Trophoblast cell (in vitro differentiated cells and primary cell): ENCODE results near the gene HOPX.
"Not testable (repeated sequence)": the region's sequence is repeated elsewhere in the genome, so short reads cannot be mapped to it uniquely, and the experiment has no call there.

Experiments
- DNase-seq, 2 donors: peaks; one replicate each; pipeline ENCODE4 v3.0.0-alpha.2; 2016
- H2AFZ ChIP-seq: 2 replicates; pipeline ENCODE4 v1.6.1; 2013; ENCODE audit warnings: low read length, moderate library complexity, mild to moderate bottlenecking; ENCODE audit not compliant: insufficient read depth, poor library complexity
- H2AK5ac ChIP-seq: 2 replicates; pipeline ENCODE4 v1.6.1; 2013; ENCODE audit warnings: mild to moderate bottlenecking, low read length
- H2BK120ac ChIP-seq: 2 replicates; pipeline ENCODE4 v1.6.1; 2013; ENCODE audit warnings: low read length, mild to moderate bottlenecking, moderate library complexity; ENCODE audit not compliant: insufficient read depth, poor library complexity
- H2BK12ac ChIP-seq: 2 replicates; pipeline ENCODE4 v1.6.1; 2013; ENCODE audit warnings: mild to moderate bottlenecking, low read length, moderate library complexity
- H2BK5ac ChIP-seq: 2 replicates; pipeline ENCODE4 v1.6.1; 2013; ENCODE audit warnings: low read length, low read depth, moderate library complexity, mild to moderate bottlenecking; ENCODE audit not compliant: poor library complexity
- H3K14ac ChIP-seq: 2 replicates; pipeline ENCODE4 v1.6.1; 2013; ENCODE audit warnings: mild to moderate bottlenecking, low read length
- H3K18ac ChIP-seq: 2 replicates; pipeline ENCODE4 v1.6.1; 2013; ENCODE audit warnings: mild to moderate bottlenecking, low read length
- H3K23ac ChIP-seq: 2 replicates; pipeline ENCODE4 v1.6.1; 2013; ENCODE audit warnings: low read length
- H3K27ac ChIP-seq: 2 replicates; pipeline ENCODE4 v1.5.1; 2013; ENCODE audit warnings: low read depth, mild to moderate bottlenecking, inconsistent platforms, low read length, moderate library complexity
- H3K27me3 ChIP-seq: 2 replicates; pipeline ENCODE4 v1.6.1; 2013; ENCODE audit warnings: inconsistent platforms, mild to moderate bottlenecking, low read length, moderate library complexity; ENCODE audit not compliant: insufficient read depth
- H3K36me3 ChIP-seq, 2 experiments: 1 replicate in 1 of 2; 2 replicates in 1 of 2; pipeline ENCODE4 v1.6.1; 2013; ENCODE audit warnings: low read length in 2 of 2, mild to moderate bottlenecking in 2 of 2, moderate library complexity in 1 of 2; ENCODE audit not compliant: insufficient read depth in 2 of 2, control insufficient read depth in 1 of 2
- H3K4ac ChIP-seq: 2 replicates; pipeline ENCODE4 v1.6.1; 2013; ENCODE audit warnings: low read depth, mild to moderate bottlenecking, low read length, moderate library complexity
- H3K4me1 ChIP-seq, 2 experiments: 1 replicate in 1 of 2; 2 replicates in 1 of 2; pipeline ENCODE4 v1.6.1; 2013; ENCODE audit warnings: low read length in 2 of 2, mild to moderate bottlenecking in 2 of 2, moderate library complexity in 1 of 2; ENCODE audit not compliant: insufficient read depth in 2 of 2, control insufficient read depth in 1 of 2
- H3K4me2 ChIP-seq: 2 replicates; pipeline ENCODE4 v1.6.1; 2013; ENCODE audit warnings: inconsistent platforms, mild to moderate bottlenecking, low read length, moderate library complexity
- H3K4me3 ChIP-seq: 2 replicates; pipeline ENCODE4 v1.5.1; 2013; ENCODE audit warnings: mild to moderate bottlenecking, low read depth, low read length, inconsistent platforms
- H3K79me1 ChIP-seq: one replicate; pipeline ENCODE4 v1.6.1; 2013; ENCODE audit warnings: low read length
- H3K79me2 ChIP-seq: 2 replicates; pipeline ENCODE4 v1.6.1; 2013; ENCODE audit warnings: low read length, mild to moderate bottlenecking; ENCODE audit not compliant: control insufficient read depth, insufficient read depth, poor library complexity
- H3K9ac ChIP-seq: 2 replicates; pipeline ENCODE4 v1.6.1; 2013; ENCODE audit warnings: mild to moderate bottlenecking, low read length
- H3K9me3 ChIP-seq: 2 replicates; pipeline ENCODE4 v1.6.1; 2013; ENCODE audit warnings: low read depth, mild to moderate bottlenecking, control low read depth, inconsistent platforms, low read length; ENCODE audit not compliant: insufficient read depth
- H4K12ac ChIP-seq: 2 replicates; pipeline ENCODE4 v1.6.1; 2013; ENCODE audit warnings: low read depth, mild to moderate bottlenecking, low read length, moderate library complexity
- H4K8ac ChIP-seq: 2 replicates; pipeline ENCODE4 v1.6.1; 2013; ENCODE audit warnings: low read depth, mild to moderate bottlenecking, low read length, moderate library complexity
- H4K91ac ChIP-seq: one replicate; pipeline ENCODE4 v1.6.1; 2013; ENCODE audit warnings: low read depth, mild to moderate bottlenecking, low read length, moderate library complexity
- WGBS: extraction: QIAGEN DNeasy Blood & Tissue Kit; methylation state at CpG from one replicate; pipeline ENCODE4 v1.1.7; 2013; ENCODE audit warnings: missing lambda C conversion rate; ENCODE audit not compliant: insufficient read length, insufficient coverage; ENCODE audit errors: extremely low coverage; 5-methylcytosine and 5-hydroxymethylcytosine counted together

Gene HOPX

DNA sequence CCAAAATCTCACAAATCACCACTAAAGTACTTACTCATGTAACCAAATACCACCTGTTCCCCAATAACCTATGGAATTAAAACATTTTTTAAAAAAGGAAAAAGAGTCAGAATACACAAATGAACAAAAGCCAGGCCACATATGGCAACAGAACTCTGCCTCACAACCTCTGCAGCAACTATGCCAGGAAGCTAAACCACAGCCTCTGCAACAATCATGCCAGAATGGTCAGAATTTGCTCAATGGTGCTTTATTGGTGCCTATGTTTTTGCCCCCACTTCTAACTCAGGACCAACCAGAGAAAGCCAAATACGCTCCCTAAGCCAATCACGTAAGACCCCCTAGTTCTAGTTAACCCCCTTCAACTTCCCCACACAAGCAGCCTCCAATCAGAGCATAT lies 69.6 kb downstream of the HOPX start:
- Histone ChIP-seq H3K18ac (no peak overlapping the region), H2AK5ac (no peak overlapping the region), H3K4me3 (no peak overlapping the region), H3K27ac (no peak overlapping the region), H2BK120ac (no peak overlapping the region), H3K14ac (no peak overlapping the region), H3K4me2 (no peak overlapping the region), H4K91ac (no peak overlapping the region), H3K79me1 (no peaks in the 10 kb centered on the region), H4K12ac (no peak overlapping the region), H3K23ac (no peak overlapping the region), H2AFZ (no peak overlapping the region), H3K9ac (no peak overlapping the region), H3K4me1 (peaks cover 3 to 6% of the 10 kb centered on the region in 2 experiments), H3K9me3 (no peaks in the 10 kb centered on the region), H3K36me3 (no peaks in the 10 kb centered on the region), H3K4ac (no peak overlapping the region), H2BK5ac (no peak overlapping the region), H4K8ac (no peak overlapping the region), H3K27me3 (peaks cover 8% of the 10 kb centered on the region), H2BK12ac (no peak overlapping the region), H3K79me2 (no peaks in the 10 kb centered on the region)
- no CpG with 5 or more reads among the region's 2 CpGs for whole genome bisulfite sequencing
- no peak for DNase-seq

- not testable (repeated sequence) for H3K27ac ChIP-seq, H4K91ac ChIP-seq, H4K8ac ChIP-seq, H3K79me1 ChIP-seq, H2AFZ ChIP-seq, H3K4me2 ChIP-seq, H3K4me1 ChIP-seq, H3K18ac ChIP-seq, H2AK5ac ChIP-seq, H3K4ac ChIP-seq, H3K4me3 ChIP-seq, H3K23ac ChIP-seq, H2BK120ac ChIP-seq, DNase-seq, H2BK5ac ChIP-seq, H3K36me3 ChIP-seq, H3K9ac ChIP-seq, H3K14ac ChIP-seq, H2BK12ac ChIP-seq, H3K79me2 ChIP-seq, H4K12ac ChIP-seq, H3K9me3 ChIP-seq
- peaks cover 14% of the 10 kb centered on the region for H3K27me3 ChIP-seq
Observed at GRCh38 chr4:56610170-56610569, 70.9 kb downstream of the HOPX start.

GRCh38 chr4:56607926-56608325 lies 73.2 kb downstream of the HOPX start:
- no peak for DNase-seq
- Histone ChIP-seq H3K27me3 (peaks cover 14% of the 10 kb centered on the region), H3K4ac (no peak overlapping the region), H3K79me1 (no peaks in the 10 kb centered on the region), H2BK12ac (no peak overlapping the region), H2AK5ac (no peak overlapping the region), H3K9ac (no peak overlapping the region), H3K4me3 (no peak overlapping the region), H4K91ac (no peak overlapping the region), H2BK5ac (no peak overlapping the region), H3K36me3 (no peaks in the 10 kb centered on the region), H3K9me3 (no peaks in the 10 kb centered on the region), H3K27ac (no peak overlapping the region), H3K4me1 (peaks cover 0 to under 1% of the 10 kb centered on the region in 2 experiments), H3K14ac (no peak overlapping the region), H2BK120ac (no peak overlapping the region), H4K12ac (no peak overlapping the region), H3K4me2 (no peak overlapping the region), H2AFZ (no peak overlapping the region), H3K18ac (no peak overlapping the region), H3K23ac (no peak overlapping the region), H3K79me2 (no peaks in the 10 kb centered on the region), H4K8ac (no peak overlapping the region)

- H3K9ac ChIP-seq: no peak overlapping the region
- no peaks in the 10 kb centered on the region for H3K4me1 ChIP-seq
- H3K79me1 ChIP-seq: no peaks in the 10 kb centered on the region
- H2AFZ ChIP-seq: no peak overlapping the region
- H2BK5ac ChIP-seq: no peak overlapping the region
- H3K4ac ChIP-seq: no peak overlapping the region
- H2BK12ac ChIP-seq: no peak overlapping the region
- no peak overlapping the region for H3K14ac ChIP-seq
- WGBS: no CpG with 5 or more reads among the region's 3 CpGs
- H3K18ac ChIP-seq: no peak overlapping the region
- no peak overlapping the region for H3K4me2 ChIP-seq
- no peaks in the 10 kb centered on the region for H3K9me3 ChIP-seq
- H2BK120ac ChIP-seq: no peak overlapping the region
- no peak overlapping the region for H4K91ac ChIP-seq
- H3K27me3 ChIP-seq: peaks cover 14% of the 10 kb centered on the region
- no peak overlapping the region for H3K4me3 ChIP-seq
- H3K27ac ChIP-seq: no peak overlapping the region
- H4K12ac ChIP-seq: no peak overlapping the region
- no peaks in the 10 kb centered on the region for H3K36me3 ChIP-seq
- H3K79me2 ChIP-seq: no peaks in the 10 kb centered on the region
- H2AK5ac ChIP-seq: no peak overlapping the region
- DNase-seq: peak in 1 of 2 donors; percentile 30
- no peak overlapping the region for H3K23ac ChIP-seq
- H4K8ac ChIP-seq: no peak overlapping the region
Observed at GRCh38 chr4:56606385-56606784, 74.7 kb downstream of the HOPX start.

- not testable (repeated sequence) for H3K9ac ChIP-seq, H3K79me2 ChIP-seq, H3K27ac ChIP-seq, H3K79me1 ChIP-seq, H2AFZ ChIP-seq, H3K4me3 ChIP-seq, H4K91ac ChIP-seq, H3K4ac ChIP-seq, H4K12ac ChIP-seq, H2BK120ac ChIP-seq, H3K4me1 ChIP-seq, H3K9me3 ChIP-seq, H3K23ac ChIP-seq, H3K18ac ChIP-seq, H3K36me3 ChIP-seq, H2BK5ac ChIP-seq, H4K8ac ChIP-seq, H3K14ac ChIP-seq, H3K4me2 ChIP-seq, H2AK5ac ChIP-seq, H2BK12ac ChIP-seq, DNase-seq
- no CpG with 5 or more reads among the region's 4 CpGs for WGBS
- H3K27me3 ChIP-seq: peaks cover 14% of the 10 kb centered on the region
Observed at GRCh38 chr4:56605464-56605863, 75.6 kb downstream of the HOPX start.
